AG09319 (cell line): ENCODE data around the gene SUN3.
"Not testable (repeated sequence)": the region's sequence is repeated elsewhere in the genome, so short reads cannot be mapped to it uniquely, and the experiment has no call there.

ENCODE experiments used
- DNase-seq: peaks from one replicate; pipeline ENCODE4 v3.0.0-alpha.2; 2010; ENCODE audit warnings: low read depth; ENCODE audit errors: extremely low read depth
- CTCF ChIP-seq: IDR thresholded peaks from 2 replicates; pipeline ENCODE4 v1.5.1; 2011; ENCODE audit warnings: low read depth, mild to moderate bottlenecking, inconsistent platforms, low read length, moderate library complexity

The SUN3 gene

GRCh38 chr7:48009954-48010353 is 19.0 kb downstream of the SUN3 start:
- no peak for TF ChIP-seq CTCF
- DNase-seq: no peak

- no peak for DNase-seq
- no peak for TF ChIP-seq CTCF
Measured at GRCh38 chr7:48009257-48009656, 19.6 kb downstream of the SUN3 start.

- DNase-seq: no peak
- TF ChIP-seq CTCF: no peak
Measured at GRCh38 chr7:48006866-48007265, 22.0 kb downstream of the SUN3 start.

GRCh38 chr7:48004638-48005037 is 24.3 kb downstream of the SUN3 start:
- no peak for DNase-seq
- TF ChIP-seq CTCF: no peak

- TF ChIP-seq CTCF: no peak
Measured at GRCh38 chr7:48004032-48004431, 24.9 kb downstream of the SUN3 start.

GRCh38 chr7:48000164-48000563 is 28.7 kb downstream of the SUN3 start:
- DNase-seq: not testable (repeated sequence)

More at GRCh38 chr7:48004032-48004431, 24.9 kb downstream of the SUN3 start:
- DNase-seq: no peak

- DNase-seq: no peak
- no peak for TF ChIP-seq CTCF
Measured at GRCh38 chr7:47999413-47999812, 29.5 kb downstream of the SUN3 start.

GRCh38 chr7:47992446-47992845 is 36.5 kb downstream of the SUN3 start:
- DNase-seq: no peak
- no peak for TF ChIP-seq CTCF
